GM19324 (cell line): ENCODE results near the gene ZFPL1.

Source experiments
- ATAC-seq: cut with Tn5 transposase; IDR thresholded peaks from one replicate; pipeline ENCODE4 v1.9.1; 2021; ENCODE audit warnings: mild to moderate bottlenecking, moderate library complexity; ENCODE audit not compliant: unreplicated experiment, low FRiP score

ZFPL1 gene

DNA sequence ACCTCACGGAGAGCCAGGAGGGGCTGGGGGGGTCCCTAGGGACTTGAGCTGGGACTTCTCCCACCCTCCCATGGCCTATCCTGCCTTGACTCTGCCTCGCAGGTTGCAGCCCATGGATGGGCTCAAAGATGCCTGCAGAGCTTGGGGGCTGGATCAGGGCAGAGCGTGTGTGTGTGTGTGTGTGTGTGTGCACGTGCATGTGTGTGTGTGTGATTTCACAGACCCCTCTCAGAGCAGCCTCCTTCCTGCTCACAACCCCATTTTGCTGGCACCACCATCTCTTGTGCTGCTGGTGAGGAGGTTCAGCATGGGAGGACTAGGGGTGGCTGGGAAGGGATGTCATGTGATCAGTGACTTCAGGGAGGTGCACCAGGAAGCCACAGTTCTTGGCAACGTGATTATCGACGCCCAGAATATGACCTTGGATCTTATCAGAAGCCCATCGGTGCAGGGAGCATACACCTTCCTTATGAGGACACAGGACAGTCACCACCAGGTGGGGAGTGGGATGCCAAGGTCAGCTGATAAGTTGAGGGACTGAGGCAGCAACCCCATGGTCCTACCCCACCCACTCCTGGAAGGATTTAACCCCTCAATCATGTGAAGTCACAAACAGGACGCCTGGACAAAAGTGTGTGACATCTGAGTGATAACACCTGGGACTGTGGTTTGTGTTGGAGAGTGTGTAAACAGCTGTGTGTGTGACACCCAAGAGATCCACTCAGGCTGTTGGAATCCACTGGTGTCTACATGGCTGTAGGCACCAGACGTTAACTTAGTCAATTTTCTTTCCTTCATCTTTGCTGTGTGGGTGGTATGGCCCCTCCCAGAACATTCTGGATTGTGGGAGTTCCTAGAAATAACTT, 23.8 kb upstream of the ZFPL1 start:
- ATAC-seq, result no peak

DNA sequence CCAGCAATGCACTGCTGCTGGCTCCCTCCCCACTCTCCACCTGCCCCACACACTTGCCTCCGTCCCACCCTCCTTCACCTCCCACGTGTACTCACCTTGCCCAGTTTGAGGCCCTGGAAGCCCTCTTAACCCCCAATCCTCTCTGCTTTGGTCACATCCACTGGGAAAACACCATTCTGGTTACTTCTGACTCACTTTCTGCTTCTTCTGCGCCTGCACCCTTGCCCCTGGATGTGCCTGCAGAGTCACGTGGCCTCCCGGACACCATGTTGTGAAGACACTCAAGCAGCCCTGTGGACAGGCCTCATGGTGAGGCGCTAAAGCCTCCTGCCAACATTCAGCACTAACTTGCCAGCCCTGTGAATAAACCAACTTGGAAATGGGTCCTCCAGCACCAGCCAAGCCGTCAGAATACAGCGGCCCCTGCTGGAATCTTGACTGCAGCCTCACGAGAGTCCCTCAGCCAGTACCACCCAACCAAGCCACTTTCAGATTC, 23.1 kb upstream of the ZFPL1 start:
- ATAC-seq, result no peak

- ATAC-seq, result no peak
Observed at GRCh38 chr11:65063532-65063931, 20.5 kb upstream of the ZFPL1 start.

GRCh38 chr11:65064847-65065240, 19.2 kb upstream of the ZFPL1 start:
- no peak for ATAC-seq

- ATAC-seq, result no peak
Observed at GRCh38 chr11:65065851-65066250, 18.2 kb upstream of the ZFPL1 start.

DNA sequence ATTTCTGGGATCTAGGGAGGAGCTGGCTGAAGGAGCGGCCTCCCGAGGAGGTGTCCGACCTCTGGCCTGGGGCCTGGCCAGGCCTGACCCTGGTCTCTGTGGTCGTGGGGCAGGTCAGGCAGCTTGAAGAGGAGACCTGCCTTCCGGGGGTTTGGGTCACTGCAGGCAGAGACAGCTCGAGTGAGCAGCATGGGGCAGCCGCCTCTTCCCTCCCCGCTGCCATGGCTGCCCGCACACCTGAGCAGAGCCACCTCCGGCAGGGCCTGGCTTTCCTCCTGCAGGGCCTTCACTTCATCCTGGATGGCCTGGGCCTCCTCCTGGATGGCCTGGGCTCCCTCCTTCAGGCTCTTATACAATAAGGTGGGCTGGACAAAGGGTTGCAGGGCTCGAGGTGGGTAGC, 17.7 kb upstream of the ZFPL1 start:
- no peak for ATAC-seq

DNA sequence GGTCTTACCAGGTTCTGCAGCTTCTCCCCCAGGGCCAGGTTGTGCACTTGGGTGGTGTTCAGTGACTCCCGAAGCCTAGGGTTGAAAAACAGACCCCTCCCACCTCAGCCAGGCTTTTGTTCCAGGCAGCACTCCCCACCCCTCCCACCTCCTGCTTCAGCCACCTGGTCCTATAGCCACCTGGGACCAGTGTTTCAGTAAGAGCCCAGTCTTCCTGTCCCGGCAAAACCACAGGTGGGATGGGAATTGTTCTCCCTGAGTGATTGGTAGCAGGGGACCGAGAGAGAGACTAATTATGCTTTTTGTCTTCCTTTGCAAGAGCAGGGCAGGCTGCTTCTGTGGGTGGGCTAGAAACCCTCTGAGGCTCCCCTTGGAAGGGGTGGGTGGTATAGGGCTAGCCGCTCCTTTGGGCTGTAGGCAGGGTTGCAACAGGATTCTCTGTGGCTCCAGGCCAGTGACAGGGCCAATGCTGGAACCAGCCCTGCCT, 17.2 kb upstream of the ZFPL1 start:
- ATAC-seq, result no peak

DNA sequence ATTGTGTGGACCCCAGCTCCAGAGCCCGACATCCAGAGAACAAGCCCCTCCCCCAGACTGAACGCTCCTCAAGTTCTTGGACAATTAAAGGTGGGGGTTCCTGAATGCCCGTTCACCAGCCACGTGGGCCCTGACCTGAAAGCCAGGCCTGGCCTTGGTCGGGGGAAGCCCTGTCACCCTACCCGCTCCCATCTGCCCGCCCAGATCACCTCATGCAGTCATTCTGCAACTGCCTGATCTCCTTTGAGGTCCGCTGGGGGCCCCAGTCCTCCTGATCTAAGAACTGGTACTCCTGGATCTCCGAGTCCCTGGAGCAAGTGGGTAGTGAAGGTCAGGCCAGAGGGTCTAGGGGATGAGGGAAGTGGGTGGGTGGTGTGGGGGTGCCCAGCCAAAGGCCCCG, 16.6 kb upstream of the ZFPL1 start:
- no peak for ATAC-seq

DNA sequence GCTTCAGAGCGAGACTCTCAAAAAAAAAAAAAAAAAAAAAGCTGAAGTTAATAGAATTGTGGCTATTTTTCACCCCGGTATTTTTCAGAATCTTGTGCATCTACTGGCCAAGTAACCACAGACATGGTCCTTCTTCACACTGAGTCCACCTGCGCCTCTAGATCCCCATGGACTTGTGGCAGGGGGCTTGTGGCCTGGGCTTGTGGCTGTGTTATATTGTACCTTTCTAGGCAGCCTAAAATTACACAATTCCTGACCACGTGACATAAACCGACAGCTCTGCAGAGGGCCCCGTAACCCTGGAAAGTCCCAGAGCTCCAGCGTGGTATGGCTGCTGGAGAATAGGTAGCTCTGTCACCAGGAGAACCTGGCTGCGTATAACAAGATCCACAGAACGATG, 14.8 kb upstream of the ZFPL1 start:
- no peak for ATAC-seq

- ATAC-seq, result no peak
Observed at GRCh38 chr11:65071907-65072630, 12.0 kb upstream of the ZFPL1 start.

DNA sequence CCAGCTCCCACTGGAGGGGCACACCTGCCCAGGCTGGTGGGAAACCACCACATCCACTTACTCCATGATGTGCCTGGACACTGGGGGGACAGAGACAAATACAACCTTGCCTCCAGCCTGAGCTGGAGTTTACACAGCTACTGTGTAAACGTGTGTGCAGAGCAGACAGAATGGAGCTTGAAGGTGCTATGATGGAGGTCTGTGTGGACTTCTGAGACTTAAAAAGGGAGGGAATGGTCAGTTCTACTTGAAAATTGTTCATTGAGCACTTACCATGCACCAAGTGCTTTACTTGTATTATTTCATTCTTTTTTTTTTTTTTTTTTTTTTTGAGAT, 11.4 kb upstream of the ZFPL1 start:
- ATAC-seq, result no peak

DNA sequence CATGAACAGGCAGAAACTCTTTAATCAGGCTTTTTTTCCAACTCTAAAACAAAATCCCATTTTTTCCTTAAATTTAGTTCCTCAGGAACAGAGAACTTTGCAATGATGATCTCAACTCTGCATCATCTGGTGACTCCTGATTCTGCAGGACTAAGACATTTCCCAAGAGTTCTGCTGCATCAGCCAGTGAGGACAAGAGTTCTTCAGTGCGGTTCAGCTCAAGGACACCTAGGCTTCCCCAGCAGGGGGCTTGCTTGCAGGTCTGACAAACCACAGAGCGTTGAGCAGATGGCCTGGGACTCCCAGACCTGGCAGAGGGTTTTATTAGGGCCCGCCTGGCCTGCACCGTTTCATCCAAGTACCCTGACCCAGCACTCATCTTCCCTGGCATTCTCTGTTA, 6.6 kb upstream of the ZFPL1 start:
- no peak for ATAC-seq

DNA sequence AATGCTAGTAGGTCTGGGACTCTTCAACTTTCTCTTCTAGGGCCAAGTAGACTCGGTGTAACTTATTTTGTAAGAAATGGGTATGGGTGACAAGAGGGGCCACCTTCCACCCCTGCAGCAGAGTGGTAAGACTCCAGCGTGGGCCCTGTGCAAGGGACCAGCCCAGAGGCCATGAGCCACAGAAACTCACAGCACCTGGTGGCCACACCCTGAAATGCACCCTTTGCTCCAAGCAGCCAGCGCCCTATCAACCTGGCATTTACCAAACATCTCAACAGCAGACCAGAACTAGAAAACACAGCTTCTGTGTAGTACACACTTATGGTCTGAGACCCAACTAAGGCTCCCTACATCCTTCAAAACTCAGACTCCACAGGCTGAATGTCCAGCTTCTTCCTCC, 5.9 kb upstream of the ZFPL1 start:
- ATAC-seq, result no peak

GRCh38 chr11:65078786-65079342, 5.2 kb upstream of the ZFPL1 start:
- no peak for ATAC-seq

GRCh38 chr11:65083134-65083833, 738 bp upstream of the ZFPL1 start:
- peak; percentile 9 for ATAC-seq

GRCh38 chr11:65084598-65085375, 765 bp downstream of the ZFPL1 start:
- ATAC-seq, result peak; percentile 4

GRCh38 chr11:65085446-65085845, 1.4 kb downstream of the ZFPL1 start:
- no peak for ATAC-seq

- ATAC-seq, result no peak
Observed at GRCh38 chr11:65086809-65087208, 2.8 kb downstream of the ZFPL1 start.

DNA sequence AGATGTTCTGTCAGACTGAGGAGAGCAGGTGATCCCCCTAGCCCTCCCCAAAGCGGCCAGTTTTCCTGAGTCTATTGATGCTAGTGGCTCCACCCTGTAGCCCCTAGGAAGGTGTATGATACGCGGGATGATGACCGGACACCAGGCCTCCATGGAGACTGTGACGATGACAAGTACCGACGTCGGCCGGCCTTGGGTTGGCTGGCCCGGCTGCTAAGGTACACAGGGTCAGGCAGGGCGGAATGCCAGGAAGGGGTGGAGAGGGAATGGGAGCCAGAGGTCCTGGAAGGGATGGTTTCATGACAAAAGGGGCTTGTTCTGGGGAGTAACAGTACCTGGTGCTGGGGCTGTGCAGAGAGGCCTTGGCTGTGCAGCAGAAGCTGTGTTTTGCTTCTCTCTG, 3.2 kb downstream of the ZFPL1 start:
- ATAC-seq, result no peak

DNA sequence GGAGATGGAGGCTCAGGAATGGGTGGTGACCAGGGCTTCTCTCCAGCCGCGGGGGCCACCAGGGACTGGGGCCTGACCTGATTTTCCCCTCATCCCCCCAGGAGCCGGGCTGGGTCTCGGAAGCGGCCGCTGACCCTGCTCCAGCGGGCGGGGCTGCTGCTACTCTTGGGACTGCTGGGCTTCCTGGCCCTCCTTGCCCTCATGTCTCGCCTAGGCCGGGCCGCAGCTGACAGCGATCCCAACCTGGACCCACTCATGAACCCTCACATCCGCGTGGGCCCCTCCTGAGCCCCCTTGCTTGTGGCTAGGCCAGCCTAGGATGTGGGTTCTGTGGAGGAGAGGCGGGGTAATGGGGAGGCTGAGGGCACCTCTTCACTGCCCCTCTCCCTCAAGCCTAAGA, 3.8 kb downstream of the ZFPL1 start:
- ATAC-seq, result no peak
